ENCODE data around the gene TLL2.

DNA sequence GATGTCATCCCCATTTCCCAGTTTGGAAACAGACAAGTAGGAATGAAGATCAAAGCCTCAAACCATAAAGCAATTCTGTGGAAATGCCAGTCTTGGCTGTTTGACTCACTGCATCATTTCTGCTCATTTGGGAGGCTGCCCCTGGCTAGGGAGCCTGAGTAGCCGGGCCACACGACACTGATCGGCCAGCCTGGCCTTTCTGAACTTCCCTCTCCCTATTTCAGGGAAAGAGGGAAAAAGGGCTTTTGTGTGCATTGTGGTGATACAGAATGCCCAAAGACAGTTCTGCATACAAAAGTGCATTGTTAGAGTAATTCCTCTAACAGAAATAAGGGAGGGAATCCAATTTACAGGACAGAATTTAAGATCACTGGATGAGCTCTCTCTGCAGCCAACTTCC lies 113.3 kb downstream of the TLL2 start:
- no peak for TF ChIP-seq POLR2AphosphoS5 (IDR thresholded peaks at IDR 0.05)
- TF ChIP-seq, protein P1, sequence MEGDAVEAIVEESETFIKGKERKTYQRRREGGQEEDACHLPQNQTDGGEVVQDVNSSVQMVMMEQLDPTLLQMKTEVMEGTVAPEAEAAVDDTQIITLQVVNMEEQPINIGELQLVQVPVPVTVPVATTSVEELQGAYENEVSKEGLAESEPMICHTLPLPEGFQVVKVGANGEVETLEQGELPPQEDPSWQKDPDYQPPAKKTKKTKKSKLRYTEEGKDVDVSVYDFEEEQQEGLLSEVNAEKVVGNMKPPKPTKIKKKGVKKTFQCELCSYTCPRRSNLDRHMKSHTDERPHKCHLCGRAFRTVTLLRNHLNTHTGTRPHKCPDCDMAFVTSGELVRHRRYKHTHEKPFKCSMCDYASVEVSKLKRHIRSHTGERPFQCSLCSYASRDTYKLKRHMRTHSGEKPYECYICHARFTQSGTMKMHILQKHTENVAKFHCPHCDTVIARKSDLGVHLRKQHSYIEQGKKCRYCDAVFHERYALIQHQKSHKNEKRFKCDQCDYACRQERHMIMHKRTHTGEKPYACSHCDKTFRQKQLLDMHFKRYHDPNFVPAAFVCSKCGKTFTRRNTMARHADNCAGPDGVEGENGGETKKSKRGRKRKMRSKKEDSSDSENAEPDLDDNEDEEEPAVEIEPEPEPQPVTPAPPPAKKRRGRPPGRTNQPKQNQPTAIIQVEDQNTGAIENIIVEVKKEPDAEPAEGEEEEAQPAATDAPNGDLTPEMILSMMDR (IDR thresholded peaks at IDR 0.05) = no peak
- no peak for TF ChIP-seq POLR2A (IDR thresholded peaks at IDR 0.05)
